ENCODE data around the gene RBM17. TPM values are rescaled to one million over a fixed set of nuclear protein-coding genes. Genes with fewer than 3 reads are reported as not detected.

Gene RBM17
- total RNA-seq, 2 experiments from 2014 or later: 185 to 200 TPM

- no peaks in the 10 kb centered on the region for H3K27me3 Mint-ChIP-seq
- peaks cover 77% of the 10 kb centered on the region for H3K4me1 Mint-ChIP-seq
- peak overlapping the region; percentile 63 for H3K4me3 Mint-ChIP-seq
- ATAC-seq (ENCODE audit: low read depth): peak; percentile 32
- H3K36me3 Mint-ChIP-seq: peaks cover 5% of the 10 kb centered on the region
- POLR2A ChIA-PET: interaction anchor here (1.0 to 3.6 kb wide), 12 partner anchors 11 to 95 kb away, joined by 3 to 23 read pairs (median 4); partner anchors contain the start of genes IL15RA and IL2RA
- H3K9me3 Mint-ChIP-seq: no peaks in the 10 kb centered on the region
- H3K27ac Mint-ChIP-seq: peak overlapping the region; percentile 93
- no peak for DNase-seq
Observed at GRCh38 chr10:6072215-6072934, 16.5 kb upstream of the RBM17 start.

- H3K9me3 Mint-ChIP-seq: no peaks in the 10 kb centered on the region
- DNase-seq (no peak), ATAC-seq (ENCODE audit: low read depth) (no peak)
- POLR2A ChIA-PET: interaction anchor here (0.5 to 1.0 kb wide), 3 partner anchors 12 to 382 kb away, joined by 3 to 4 read pairs (median 3); partner anchors contain the start of gene IL2RA
- H3K4me3 Mint-ChIP-seq: peak overlapping the region; percentile 15
- H3K27ac Mint-ChIP-seq: peak overlapping the region; percentile 37
- H3K4me1 Mint-ChIP-seq: peaks cover 60% of the 10 kb centered on the region
- H3K36me3 Mint-ChIP-seq: peaks cover 5% of the 10 kb centered on the region
- H3K27me3 Mint-ChIP-seq: no peaks in the 10 kb centered on the region
Observed at GRCh38 chr10:6074489-6075301, 14.1 kb upstream of the RBM17 start.

- DNase-seq: no peak
- Mint-ChIP-seq H3K4me3 (no peak overlapping the region), H3K9me3 (no peaks in the 10 kb centered on the region), H3K36me3 (peaks cover 6% of the 10 kb centered on the region), H3K27me3 (no peaks in the 10 kb centered on the region), H3K4me1 (peaks cover 42% of the 10 kb centered on the region), H3K27ac (no peak overlapping the region)
- ATAC-seq (ENCODE audit: low read depth): no peak
- POLR2A ChIA-PET: interaction anchor here (1.3 to 1.6 kb wide), 2 partner anchors 9 to 14 kb away, joined by 3 to 4 read pairs; no protein-coding TSS in a partner anchor
Observed at GRCh38 chr10:6077071-6077675, 11.7 kb upstream of the RBM17 start.

- Mint-ChIP-seq H3K4me3 (no peak overlapping the region), H3K4me1 (peaks cover 47% of the 10 kb centered on the region), H3K36me3 (peaks cover 6% of the 10 kb centered on the region), H3K27ac (no peak overlapping the region), H3K27me3 (no peaks in the 10 kb centered on the region), H3K9me3 (no peaks in the 10 kb centered on the region)
- POLR2A ChIA-PET: no interaction called here
- no peak for DNase-seq
- no peak for ATAC-seq (ENCODE audit: low read depth)
Observed at GRCh38 chr10:6079044-6079443, 9.8 kb upstream of the RBM17 start.

GRCh38 chr10:6080417-6080973 lies 8.3 kb upstream of the RBM17 start:
- peak overlapping the region; percentile 68 for H3K27ac Mint-ChIP-seq
- H3K4me3 Mint-ChIP-seq: no peak overlapping the region
- no peaks in the 10 kb centered on the region for H3K9me3 Mint-ChIP-seq
- DNase-seq (no peak), ATAC-seq (ENCODE audit: low read depth) (no peak)
- POLR2A ChIA-PET: interaction anchor here (0.9 to 4.7 kb wide), 2 partner anchors 13 to 18 kb away, joined by 4 to 49 read pairs; partner anchors contain the start of gene IL2RA
- peaks cover 38% of the 10 kb centered on the region for H3K4me1 Mint-ChIP-seq
- H3K36me3 Mint-ChIP-seq: peaks cover 6% of the 10 kb centered on the region
- no peaks in the 10 kb centered on the region for H3K27me3 Mint-ChIP-seq

- peak overlapping the region; percentile 79 for H3K4me3 Mint-ChIP-seq
- H3K27ac Mint-ChIP-seq: peak overlapping the region; percentile 89
- DNase-seq: no peak
- peaks cover 4% of the 10 kb centered on the region for H3K36me3 Mint-ChIP-seq
- POLR2A ChIA-PET: interaction anchor here (1.1 to 4.7 kb wide), 7 partner anchors 9 to 45 kb away, joined by 5 to 49 read pairs (median 8); partner anchors contain the start of gene IL2RA
- H3K4me1 Mint-ChIP-seq: peaks cover 51% of the 10 kb centered on the region
- H3K9me3 Mint-ChIP-seq: no peaks in the 10 kb centered on the region
- H3K27me3 Mint-ChIP-seq: no peaks in the 10 kb centered on the region
- no peak for ATAC-seq (ENCODE audit: low read depth)
Observed at GRCh38 chr10:6082496-6083395, 6.1 kb upstream of the RBM17 start.

- Mint-ChIP-seq H3K27ac (peak overlapping the region; percentile 89), H3K9me3 (no peaks in the 10 kb centered on the region), H3K27me3 (no peaks in the 10 kb centered on the region), H3K4me1 (peaks cover 56% of the 10 kb centered on the region), H3K4me3 (peak overlapping the region; percentile 79), H3K36me3 (peaks cover 4% of the 10 kb centered on the region)
- DNase-seq (no peak), ATAC-seq (ENCODE audit: low read depth) (peak; percentile 60)
- POLR2A ChIA-PET: interaction anchor here (0.9 to 4.7 kb wide), 10 partner anchors 10 to 107 kb away, joined by 3 to 49 read pairs (median 6); partner anchors contain the start of genes IL15RA and IL2RA
Observed at GRCh38 chr10:6083523-6084475, 5.0 kb upstream of the RBM17 start.

- peak overlapping the region; percentile 79 for H3K4me3 Mint-ChIP-seq
- DNase-seq: peak; percentile 91
- H3K9me3 Mint-ChIP-seq: no peaks in the 10 kb centered on the region
- H3K27me3 Mint-ChIP-seq: no peaks in the 10 kb centered on the region
- peaks cover 64% of the 10 kb centered on the region for H3K4me1 Mint-ChIP-seq
- peak; percentile 57 for ATAC-seq (ENCODE audit: low read depth)
- peak overlapping the region; percentile 91 for H3K27ac Mint-ChIP-seq
- POLR2A ChIA-PET: interaction anchor here (0.6 to 2.8 kb wide), 17 partner anchors 12 to 320 kb away, joined by 3 to 44 read pairs (median 3); partner anchors contain the start of genes IL2RA and PFKFB3
- peaks cover 10% of the 10 kb centered on the region for H3K36me3 Mint-ChIP-seq
Observed at GRCh38 chr10:6086375-6087233, 2.2 kb upstream of the RBM17 start.

- Mint-ChIP-seq H3K9me3 (no peaks in the 10 kb centered on the region), H3K27me3 (no peaks in the 10 kb centered on the region), H3K4me3 (peak overlapping the region; percentile 94), H3K4me1 (peaks cover 64% of the 10 kb centered on the region), H3K27ac (peak overlapping the region; percentile 93), H3K36me3 (peaks cover 9% of the 10 kb centered on the region)
- DNase-seq: no peak
- no peak for ATAC-seq (ENCODE audit: low read depth)
- POLR2A ChIA-PET: interaction anchor here (0.6 to 1.6 kb wide), 12 partner anchors 17 to 258 kb away, joined by 3 to 9 read pairs (median 4); partner anchors contain the start of gene IL2RA
Observed at GRCh38 chr10:6089334-6090219, 743 bp downstream of the RBM17 start.

GRCh38 chr10:6091630-6092029 lies 2.8 kb downstream of the RBM17 start:
- no peaks in the 10 kb centered on the region for H3K9me3 Mint-ChIP-seq
- DNase-seq: no peak
- H3K4me1 Mint-ChIP-seq: peaks cover 71% of the 10 kb centered on the region
- H3K27me3 Mint-ChIP-seq: no peaks in the 10 kb centered on the region
- peak; percentile 25 for ATAC-seq (ENCODE audit: low read depth)
- peak overlapping the region; percentile 57 for H3K27ac Mint-ChIP-seq
- POLR2A ChIA-PET: interaction anchor here (1.0 to 1.5 kb wide), 5 partner anchors 30 to 278 kb away, joined by 3 to 4 read pairs (median 3); partner anchors contain the start of genes GDI2 and PFKFB3
- peaks cover 9% of the 10 kb centered on the region for H3K36me3 Mint-ChIP-seq
- H3K4me3 Mint-ChIP-seq: peak overlapping the region; percentile 71

Measured in activated naive CD8-positive, alpha-beta T cell treated with anti-CD3 and anti-CD28 coated beads, Interleukin-2, amount 10 ng/mL, durations not matched to agents 7 days and 5 days (primary cell).